Esophagus (tissue), 2 donors: Measurements from ENCODE around the gene E2F7. TPM values are rescaled to one million over a fixed set of nuclear protein-coding genes. Genes with fewer than 3 reads are reported as not detected.

ENCODE experiments used
- H3K27ac ChIP-seq, 2 donors: one replicate each; pipeline ENCODE4 v1.5.1; 2013; ENCODE audit warnings: low read depth in 2 of 2, mild to moderate bottlenecking in 2 of 2, inconsistent platforms in 1 of 2, low read length in 1 of 2, moderate library complexity in 1 of 2
- H3K27me3 ChIP-seq, 2 donors: one replicate each; pipeline ENCODE4 v1.6.1; 2013; ENCODE audit warnings: low read length in 2 of 2, control low read depth in 1 of 2, mild to moderate bottlenecking in 1 of 2; ENCODE audit not compliant: insufficient read depth in 2 of 2, control insufficient read depth in 1 of 2
- H3K36me3 ChIP-seq, 2 donors: one replicate each; pipeline ENCODE4 v1.6.1; 2013; ENCODE audit warnings: low read length in 1 of 2; ENCODE audit not compliant: control insufficient read depth in 2 of 2, insufficient read depth in 2 of 2
- H3K4me1 ChIP-seq, 2 donors: one replicate each; pipeline ENCODE4 v1.6.1; 2013; ENCODE audit warnings: low read length in 1 of 2; ENCODE audit not compliant: control insufficient read depth in 2 of 2, insufficient read depth in 2 of 2
- H3K4me3 ChIP-seq, 2 donors: one replicate each; pipeline ENCODE4 v1.5.1; 2013; ENCODE audit warnings: low read length in 2 of 2, mild to moderate bottlenecking in 2 of 2, low read depth in 1 of 2, moderate library complexity in 1 of 2
- H3K9me3 ChIP-seq, 2 donors: one replicate each; pipeline ENCODE4 v1.6.1; 2013; ENCODE audit warnings: mild to moderate bottlenecking in 2 of 2, low read depth in 1 of 2, low read length in 1 of 2, moderate library complexity in 1 of 2; ENCODE audit not compliant: control insufficient read depth in 2 of 2, insufficient read depth in 1 of 2
- WGBS, 2 donors: extraction: QIAGEN DNeasy Blood & Tissue Kit; methylation state at CpG; one replicate each; pipeline ENCODE4 v1.1.7; 2013; 5-methylcytosine and 5-hydroxymethylcytosine counted together
- polyA plus RNA-seq, 2 donors: library from polyadenylated mRNA; stranded (reverse); fragments of 200-250 nt; gene quantifications; one replicate each; pipeline ENCODE4 v1.2.3, GENCODE V29; 2013
- donor health status: healthy with polysubstance abuse.
- donor health status: Bipolar disorder and iron deficiency.

Gene E2F7
- polyA plus RNA-seq, 2 donors = 1.1 to 1.5 TPM

DNA sequence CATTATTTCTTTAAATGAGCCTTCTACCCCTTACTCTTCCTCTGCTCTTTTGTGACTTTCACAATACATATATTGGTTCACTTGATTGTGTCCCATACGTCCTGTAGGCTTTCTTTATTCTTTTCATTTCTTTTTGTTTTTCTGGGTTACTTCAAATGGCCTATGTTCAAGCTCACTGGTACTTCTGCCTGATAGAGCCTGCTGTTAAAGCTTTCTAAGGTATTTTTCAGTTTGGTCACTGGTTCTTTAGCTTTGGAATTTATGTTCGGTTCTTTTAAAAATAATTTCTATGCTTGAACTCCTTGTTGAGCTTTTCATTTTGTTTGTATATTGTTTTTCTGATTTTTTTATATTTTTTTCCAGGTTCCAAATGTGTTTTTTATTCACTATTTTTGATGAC, 81.9 kb downstream of the E2F7 start:
- WGBS, 2 donors = 80 to 82% methylated on average over 2 of the region's 2 CpGs
- H3K27me3 ChIP-seq = no peaks in the 10 kb centered on the region
- H3K9me3 ChIP-seq = peaks cover 0 to 6% of the 10 kb centered on the region in 2 donors
- no peak overlapping the region for H3K27ac ChIP-seq
- no peak overlapping the region for H3K4me3 ChIP-seq
- H3K4me1 ChIP-seq = no peaks in the 10 kb centered on the region
- H3K36me3 ChIP-seq = no peaks in the 10 kb centered on the region

DNA sequence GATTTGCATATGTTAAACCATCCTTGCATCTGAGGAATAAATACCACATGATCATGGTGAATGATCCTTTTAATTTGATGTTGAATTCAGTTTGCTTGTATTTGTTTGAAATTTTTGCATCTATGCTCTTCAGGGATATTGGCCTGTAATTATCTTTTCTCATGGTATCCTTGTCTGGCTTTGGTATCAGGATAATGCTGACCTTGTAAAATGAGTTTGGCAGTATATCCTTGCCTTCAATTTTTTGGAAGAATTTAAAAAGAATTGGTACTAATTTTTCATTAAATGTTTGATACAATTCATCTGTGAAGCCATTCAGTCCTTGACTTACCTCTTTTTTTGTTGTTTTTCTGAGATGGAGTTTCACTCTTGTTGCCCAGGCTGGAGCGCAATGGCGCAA, 85.2 kb downstream of the E2F7 start:
- H3K27ac ChIP-seq = no peak overlapping the region
- peaks cover 0 to 6% of the 10 kb centered on the region in 2 donors for H3K9me3 ChIP-seq
- WGBS, 2 donors = 96 to 98% methylated on average over 2 of the region's 2 CpGs
- no peak overlapping the region for H3K4me3 ChIP-seq
- no peaks in the 10 kb centered on the region for H3K36me3 ChIP-seq
- H3K4me1 ChIP-seq = no peaks in the 10 kb centered on the region
- no peaks in the 10 kb centered on the region for H3K27me3 ChIP-seq

DNA sequence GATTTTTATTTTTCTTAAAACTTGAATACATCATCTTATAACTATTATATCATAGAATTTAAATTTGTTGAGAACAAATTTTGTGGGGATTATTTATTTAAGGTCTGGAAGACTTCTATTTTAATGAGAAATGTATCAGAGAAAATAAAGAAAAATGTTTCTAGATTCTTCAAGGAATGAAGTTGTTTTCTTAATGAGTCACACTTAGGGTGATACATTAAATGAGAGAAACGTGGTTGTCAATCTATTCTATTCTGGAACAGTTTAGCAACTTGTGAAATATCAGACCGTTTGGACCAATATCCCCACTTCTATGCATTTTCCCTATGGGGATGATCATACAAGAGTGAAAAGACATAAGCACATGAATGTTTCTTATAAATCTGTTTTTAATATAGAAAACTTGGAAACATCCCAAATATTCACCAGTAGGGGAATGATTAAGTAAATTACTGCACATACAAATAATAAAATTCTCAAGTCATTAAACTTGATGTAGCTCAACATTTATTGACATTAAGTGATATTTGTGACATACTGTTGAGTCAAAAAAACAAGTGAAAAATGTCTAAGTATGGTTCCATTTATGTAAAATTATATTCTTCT, 88.5 kb downstream of the E2F7 start:
- Histone ChIP-seq H3K27me3 (no peaks in the 10 kb centered on the region), H3K9me3 (no peaks in the 10 kb centered on the region), H3K27ac (no peak overlapping the region), H3K4me3 (no peak overlapping the region), H3K36me3 (no peaks in the 10 kb centered on the region), H3K4me1 (no peaks in the 10 kb centered on the region)
- 39 to 49% methylated on average over 2 of the region's 2 CpGs for WGBS, 2 donors

Other genes starting within 250 kb of the E2F7 start
- gene CSRP2, start 186.6 kb downstream of the E2F7 start, polyA plus RNA-seq = 10 to 100 TPM; 33.6 to 91.5 TPM